Mesothelial cell of epicardium (in vitro differentiated cells): ENCODE measurements around the gene LMX1B. TPM values are rescaled to one million over a fixed set of nuclear protein-coding genes. Genes with fewer than 3 reads are reported as not detected.
A peak's percentile ranks its signal among the peaks of the same experiment; 100 is the strongest.

Experiments used
- DNase-seq, 2 experiments: peaks; one replicate each; pipeline ENCODE4 v3.0.0; 2021; ENCODE audit warnings: low spot score in 2 of 2; ENCODE audit not compliant: unreplicated experiment in 2 of 2
- H3K27ac Mint-ChIP-seq: 2 replicates; pipeline ENCODE4 v1.8.0; 2021; ENCODE audit warnings: mixed read lengths
- H3K27me3 Mint-ChIP-seq: 2 replicates; pipeline ENCODE4 v1.8.0; 2021; ENCODE audit warnings: low read depth, mixed read lengths
- H3K36me3 Mint-ChIP-seq: 2 replicates; pipeline ENCODE4 v1.8.0; 2021; ENCODE audit warnings: mixed read lengths
- H3K4me1 Mint-ChIP-seq: 2 replicates; pipeline ENCODE4 v1.8.0; 2021; ENCODE audit warnings: mixed read lengths
- H3K4me3 Mint-ChIP-seq: 2 replicates; pipeline ENCODE4 v1.8.0; 2021; ENCODE audit warnings: mild to moderate bottlenecking, moderate library complexity, mixed read lengths
- H3K9me3 Mint-ChIP-seq: 2 replicates; pipeline ENCODE4 v1.8.0; 2021; ENCODE audit warnings: mixed read lengths
- CTCF ChIP-seq: fragments of 200-600 bp; sonication (generic); IDR thresholded peaks from one replicate; pipeline ENCODE4 v1.5.0; 2021; ENCODE audit warnings: antibody characterized with exemption; ENCODE audit not compliant: unreplicated experiment
- total RNA-seq: library from RNA; stranded (reverse); gene quantifications from 3 replicates; pipeline ENCODE4 v1.2.1, GENCODE V29; 2021

Gene LMX1B
- total RNA-seq, 1 donor from 2014 or later = 0.09 TPM

GRCh38 chr9:126616521-126616976 is 2.8 kb downstream of the LMX1B start:
- DNase-seq = no peak
- peaks cover 25% of the 10 kb centered on the region for H3K4me1 Mint-ChIP-seq

GRCh38 chr9:126617003-126617822 is 3.5 kb downstream of the LMX1B start:
- H3K9me3 Mint-ChIP-seq = no peaks in the 10 kb centered on the region
- no peak for TF ChIP-seq CTCF
- no peak overlapping the region for H3K4me3 Mint-ChIP-seq
- H3K4me1 Mint-ChIP-seq = peaks cover 20% of the 10 kb centered on the region
- H3K27me3 Mint-ChIP-seq = peaks cover 89% of the 10 kb centered on the region
- H3K27ac Mint-ChIP-seq = no peak overlapping the region
- no peak for DNase-seq
- no peaks in the 10 kb centered on the region for H3K36me3 Mint-ChIP-seq

More at GRCh38 chr9:126616521-126616976, 2.8 kb downstream of the LMX1B start:
- peaks cover 89% of the 10 kb centered on the region for H3K27me3 Mint-ChIP-seq
- no peaks in the 10 kb centered on the region for H3K36me3 Mint-ChIP-seq
- H3K27ac Mint-ChIP-seq = no peak overlapping the region
- H3K9me3 Mint-ChIP-seq = no peaks in the 10 kb centered on the region
- H3K4me3 Mint-ChIP-seq = no peak overlapping the region
- TF ChIP-seq CTCF = no peak

GRCh38 chr9:126617823-126618165 is 4.1 kb downstream of the LMX1B start:
- no peaks in the 10 kb centered on the region for H3K9me3 Mint-ChIP-seq
- peaks cover 20% of the 10 kb centered on the region for H3K4me1 Mint-ChIP-seq
- H3K27me3 Mint-ChIP-seq = peaks cover 91% of the 10 kb centered on the region
- no peak overlapping the region for H3K4me3 Mint-ChIP-seq
- no peaks in the 10 kb centered on the region for H3K36me3 Mint-ChIP-seq
- DNase-seq = no peak
- H3K27ac Mint-ChIP-seq = no peak overlapping the region
- no peak for TF ChIP-seq CTCF

- Mint-ChIP-seq H3K27ac (no peak overlapping the region), H3K9me3 (no peaks in the 10 kb centered on the region), H3K36me3 (no peaks in the 10 kb centered on the region), H3K4me1 (peaks cover 17% of the 10 kb centered on the region), H3K27me3 (peaks cover 91% of the 10 kb centered on the region), H3K4me3 (no peak overlapping the region)
- no peak for DNase-seq
- TF ChIP-seq CTCF = no peak
These were observed 4.5 kb downstream of the LMX1B start for GRCh38 chr9:126618190-126618584.

- Mint-ChIP-seq H3K27me3 (peaks cover 92% of the 10 kb centered on the region), H3K4me1 (peaks cover 18% of the 10 kb centered on the region), H3K36me3 (no peaks in the 10 kb centered on the region), H3K9me3 (no peaks in the 10 kb centered on the region), H3K4me3 (peak overlapping the region; percentile 17), H3K27ac (no peak overlapping the region)
- no peak for TF ChIP-seq CTCF
- DNase-seq = no peak
These were observed 5.0 kb downstream of the LMX1B start for GRCh38 chr9:126618585-126619360.
